GM21576 (cell line): ENCODE measurements around the gene BPI.
"Not testable (repeated sequence)": the region's sequence is repeated elsewhere in the genome, so short reads cannot be mapped to it uniquely, and the experiment has no call there.

Experiments used
- ATAC-seq: cut with Tn5 transposase; IDR thresholded peaks from one replicate; pipeline ENCODE4 v1.9.1; 2021; ENCODE audit warnings: mild to moderate bottlenecking, moderate library complexity; ENCODE audit not compliant: unreplicated experiment

The BPI gene

GRCh38 chr20:38277691-38278090, 26.3 kb upstream of the BPI start:
- no peak for ATAC-seq

GRCh38 chr20:38278131-38278530, 25.8 kb upstream of the BPI start:
- no peak for ATAC-seq

- no peak for ATAC-seq
These were observed 25.2 kb upstream of the BPI start for GRCh38 chr20:38278763-38279162.

- not testable (repeated sequence) for ATAC-seq
These were observed 22.6 kb upstream of the BPI start for GRCh38 chr20:38281176-38281915.

- ATAC-seq, result no peak
These were observed 20.7 kb upstream of the BPI start for GRCh38 chr20:38283236-38283635.

- not testable (repeated sequence) for ATAC-seq
These were observed 19.8 kb upstream of the BPI start for GRCh38 chr20:38284066-38284650.

GRCh38 chr20:38284893-38285444, 19.0 kb upstream of the BPI start:
- ATAC-seq, result no peak

GRCh38 chr20:38286586-38287531, 17.1 kb upstream of the BPI start:
- ATAC-seq, result no peak

- ATAC-seq, result no peak
These were observed 12.8 kb upstream of the BPI start for GRCh38 chr20:38290829-38291814.

- ATAC-seq, result no peak
These were observed 12.0 kb upstream of the BPI start for GRCh38 chr20:38291966-38292365.

GRCh38 chr20:38293491-38294065, 10.4 kb upstream of the BPI start:
- no peak for ATAC-seq

- ATAC-seq, result no peak
These were observed 9.8 kb upstream of the BPI start for GRCh38 chr20:38294076-38294591.

GRCh38 chr20:38295811-38296210, 8.1 kb upstream of the BPI start:
- no peak for ATAC-seq

- no peak for ATAC-seq
These were observed 7.5 kb upstream of the BPI start for GRCh38 chr20:38296433-38296832.

GRCh38 chr20:38297916-38298674, 5.9 kb upstream of the BPI start:
- no peak for ATAC-seq

GRCh38 chr20:38298768-38299288, 5.1 kb upstream of the BPI start:
- no peak for ATAC-seq

GRCh38 chr20:38299963-38300362, 4.0 kb upstream of the BPI start:
- ATAC-seq, result no peak

- no peak for ATAC-seq
These were observed 3.5 kb upstream of the BPI start for GRCh38 chr20:38300438-38300837.

- no peak for ATAC-seq
These were observed 2.6 kb upstream of the BPI start for GRCh38 chr20:38301309-38301708.
